ENCODE data around the gene LASP1NB.
"Not testable (repeated sequence)": the region's sequence is repeated elsewhere in the genome, so short reads cannot be mapped to it uniquely, and the experiment has no call there.

The LASP1NB gene

DNA sequence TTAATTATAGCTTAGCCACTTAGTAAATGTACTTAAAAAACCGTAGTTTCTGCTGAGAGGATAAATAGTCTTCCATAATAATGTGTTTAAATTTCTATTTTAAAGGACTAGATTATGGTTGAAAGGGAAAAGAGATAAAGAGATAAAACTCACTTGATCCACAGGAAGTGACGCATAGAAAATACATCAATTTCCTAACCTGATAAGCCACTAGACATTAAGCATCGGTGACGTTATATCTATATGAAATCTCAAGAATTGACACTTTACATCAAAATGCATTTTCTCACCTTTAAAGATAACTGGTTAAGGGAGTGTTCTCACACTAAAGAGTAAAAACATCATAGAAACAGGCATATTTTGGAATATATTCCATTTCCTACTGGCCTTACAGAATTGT lies 36.0 kb downstream of the LASP1NB start:
- TF ChIP-seq, protein P1, sequence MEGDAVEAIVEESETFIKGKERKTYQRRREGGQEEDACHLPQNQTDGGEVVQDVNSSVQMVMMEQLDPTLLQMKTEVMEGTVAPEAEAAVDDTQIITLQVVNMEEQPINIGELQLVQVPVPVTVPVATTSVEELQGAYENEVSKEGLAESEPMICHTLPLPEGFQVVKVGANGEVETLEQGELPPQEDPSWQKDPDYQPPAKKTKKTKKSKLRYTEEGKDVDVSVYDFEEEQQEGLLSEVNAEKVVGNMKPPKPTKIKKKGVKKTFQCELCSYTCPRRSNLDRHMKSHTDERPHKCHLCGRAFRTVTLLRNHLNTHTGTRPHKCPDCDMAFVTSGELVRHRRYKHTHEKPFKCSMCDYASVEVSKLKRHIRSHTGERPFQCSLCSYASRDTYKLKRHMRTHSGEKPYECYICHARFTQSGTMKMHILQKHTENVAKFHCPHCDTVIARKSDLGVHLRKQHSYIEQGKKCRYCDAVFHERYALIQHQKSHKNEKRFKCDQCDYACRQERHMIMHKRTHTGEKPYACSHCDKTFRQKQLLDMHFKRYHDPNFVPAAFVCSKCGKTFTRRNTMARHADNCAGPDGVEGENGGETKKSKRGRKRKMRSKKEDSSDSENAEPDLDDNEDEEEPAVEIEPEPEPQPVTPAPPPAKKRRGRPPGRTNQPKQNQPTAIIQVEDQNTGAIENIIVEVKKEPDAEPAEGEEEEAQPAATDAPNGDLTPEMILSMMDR (IDR thresholded peaks at IDR 0.05; ENCODE audit: control insufficient read depth, extremely low read depth, insufficient read depth) = no peak
- no peak for DNase-seq (ENCODE audit: low read depth)
- no peak overlapping the region for H3K4me3 ChIP-seq (ENCODE audit: low read depth, low read length)

- no peak for DNase-seq (ENCODE audit: low read depth)
- TF ChIP-seq, protein P1 (IDR thresholded peaks at IDR 0.05; ENCODE audit: control insufficient read depth, extremely low read depth, insufficient read depth) = no peak
- no peak within 1 kb of the TSS for H3K4me3 ChIP-seq (ENCODE audit: low read depth, low read length)
Measured at GRCh38 chr17:38967290-38967738, 41.9 kb downstream of the LASP1NB start, which contains the start of gene FBXO47. TSS of gene FBXO47 (minus strand) at chr17:38967403. CDS start at chr17:38963025, 4,378 bp downstream.

- H3K4me3 ChIP-seq (ENCODE audit: low read depth, low read length) = no peak overlapping the region
- DNase-seq (ENCODE audit: low read depth) = no peak
- TF ChIP-seq, protein P1 (IDR thresholded peaks at IDR 0.05; ENCODE audit: control insufficient read depth, extremely low read depth, insufficient read depth) = no peak
Measured at GRCh38 chr17:38969281-38969680, 43.9 kb downstream of the LASP1NB start.

- no peak for DNase-seq (ENCODE audit: low read depth)
- TF ChIP-seq, protein P1 (IDR thresholded peaks at IDR 0.05; ENCODE audit: control insufficient read depth, extremely low read depth, insufficient read depth) = no peak
- H3K4me3 ChIP-seq (ENCODE audit: low read depth, low read length) = no peak overlapping the region
Measured at GRCh38 chr17:38970128-38970527, 44.7 kb downstream of the LASP1NB start.

- TF ChIP-seq, protein P1 (IDR thresholded peaks at IDR 0.05; ENCODE audit: control insufficient read depth, extremely low read depth, insufficient read depth) = no peak
Measured at GRCh38 chr17:38970804-38971203, 45.4 kb downstream of the LASP1NB start.

GRCh38 chr17:38976187-38976551 lies 50.8 kb downstream of the LASP1NB start:
- not testable (repeated sequence) for DNase-seq (ENCODE audit: low read depth); H3K4me3 ChIP-seq (ENCODE audit: low read depth, low read length)

More at GRCh38 chr17:38970804-38971203, 45.4 kb downstream of the LASP1NB start:
- no peak overlapping the region for H3K4me3 ChIP-seq (ENCODE audit: low read depth, low read length)
- no peak for DNase-seq (ENCODE audit: low read depth)

GRCh38 chr17:38978180-38978579 lies 52.8 kb downstream of the LASP1NB start:
- H3K4me3 ChIP-seq (ENCODE audit: low read depth, low read length) = no peak overlapping the region
- no peak for DNase-seq (ENCODE audit: low read depth)
- TF ChIP-seq, protein P1 (IDR thresholded peaks at IDR 0.05; ENCODE audit: control insufficient read depth, extremely low read depth, insufficient read depth) = no peak

All from LNCaP clone FGC (cell line).